Left renal pelvis (tissue), 4 donors: ENCODE data around the gene RASSF1. TPM values are rescaled to one million over a fixed set of nuclear protein-coding genes. Genes with fewer than 3 reads are reported as not detected.
"Not testable (repeated sequence)": the region's sequence is repeated elsewhere in the genome, so short reads cannot be mapped to it uniquely, and the experiment has no call there.

ENCODE experiments used
- DNase-seq, 4 donors: peaks; one replicate each; pipeline ENCODE4 v3.0.0-alpha.2; 2013; ENCODE audit warnings: low read depth in 4 of 4, low spot score in 3 of 4
- polyA plus RNA-seq, 4 donors: library from polyadenylated mRNA; unstranded; fragments of 120-200 nt; gene quantifications; one replicate each; pipeline ENCODE4 v1.2.1, GENCODE V29; 2013; ENCODE audit not compliant: insufficient read length in 4 of 4

RASSF1 gene
- polyA plus RNA-seq, 4 donors: 15.7 to 36.9 (median 21.0) TPM

GRCh38 chr3:50325497-50326181 is 15.0 kb downstream of the RASSF1 start:
- no peak for DNase-seq

- DNase-seq: no peak
These were observed 15.5 kb downstream of the RASSF1 start for GRCh38 chr3:50325113-50325480.

- DNase-seq: no peak
These were observed 16.1 kb downstream of the RASSF1 start for GRCh38 chr3:50324351-50325112.

- no peak for DNase-seq
These were observed 16.9 kb downstream of the RASSF1 start for GRCh38 chr3:50323614-50324199.

- DNase-seq: no peak
These were observed 17.5 kb downstream of the RASSF1 start for GRCh38 chr3:50323092-50323600.

- DNase-seq: no peak
These were observed 18.1 kb downstream of the RASSF1 start, which contains the start of gene HYAL2 for GRCh38 chr3:50322386-50323091. TSS of gene HYAL2 (minus strand) at chr3:50322745. CDS start at chr3:50320489, 2,256 bp downstream.

- DNase-seq: no peak
These were observed 18.6 kb downstream of the RASSF1 start for GRCh38 chr3:50322115-50322385.

- peak in 3 of 4 donors; percentile 82 to 84 (median 82) for DNase-seq
These were observed 19.1 kb downstream of the RASSF1 start for GRCh38 chr3:50321336-50322114.

GRCh38 chr3:50320853-50321335 is 19.7 kb downstream of the RASSF1 start:
- DNase-seq: peak in 1 of 4 donors; percentile 76

- no peak for DNase-seq
These were observed 20.6 kb downstream of the RASSF1 start for GRCh38 chr3:50319894-50320625.

GRCh38 chr3:50319181-50319893 is 21.3 kb downstream of the RASSF1 start:
- no peak for DNase-seq

- DNase-seq: no peak
These were observed 22.0 kb downstream of the RASSF1 start for GRCh38 chr3:50318615-50319014.

GRCh38 chr3:50318163-50318562 is 22.5 kb downstream of the RASSF1 start:
- no peak for DNase-seq

- DNase-seq: no peak
These were observed 23.3 kb downstream of the RASSF1 start for GRCh38 chr3:50317300-50317699.

- DNase-seq: no peak
These were observed 23.9 kb downstream of the RASSF1 start for GRCh38 chr3:50316657-50317242.

GRCh38 chr3:50314816-50315215 is 25.8 kb downstream of the RASSF1 start:
- no peak for DNase-seq

- DNase-seq: no peak
These were observed 26.3 kb downstream of the RASSF1 start for GRCh38 chr3:50314342-50314741.

GRCh38 chr3:50312041-50312440 is 28.6 kb downstream of the RASSF1 start:
- not testable (repeated sequence) for DNase-seq
